Activated naive CD4-positive, alpha-beta T cell treated with anti-CD3 and anti-CD28 coated beads, Interleukin-2, amount 10 ng/mL, durations not matched to agents 7 days and 5 days (primary cell): ENCODE measurements around the gene WEE1.

Experiments
- CTCF ChIA-PET: fragments of 350-600 bp; sonication (Branson Sonifier 250); formaldehyde crosslinking; loops from one replicate; lab custom pipeline; 2021; ENCODE audit warnings: antibody characterized with exemption; lab: Charles Lee
- DNase-seq: peaks from one replicate; pipeline ENCODE4 v3.0.0-alpha.2; 2020
- H3K27ac Mint-ChIP-seq: one replicate; pipeline ENCODE4 v1.8.0; 2021; ENCODE audit warnings: mild to moderate bottlenecking, moderate library complexity, mixed read lengths
- H3K27me3 Mint-ChIP-seq: one replicate; pipeline ENCODE4 v1.8.0; 2021; ENCODE audit warnings: mild to moderate bottlenecking, mixed read lengths
- H3K36me3 Mint-ChIP-seq: one replicate; pipeline ENCODE4 v1.8.0; 2021; ENCODE audit warnings: mixed read lengths
- H3K4me1 Mint-ChIP-seq: one replicate; pipeline ENCODE4 v1.8.0; 2021; ENCODE audit warnings: mixed read lengths
- H3K4me3 Mint-ChIP-seq: one replicate; pipeline ENCODE4 v1.8.0; 2021; ENCODE audit warnings: mild to moderate bottlenecking, moderate library complexity, mixed read lengths
- H3K9me3 Mint-ChIP-seq: one replicate; pipeline ENCODE4 v1.8.0; 2021; ENCODE audit warnings: mixed read lengths

WEE1 gene

GRCh38 chr11:9570313-9571025 is 3.0 kb upstream of the WEE1 start:
- Mint-ChIP-seq H3K4me3 (no peak overlapping the region), H3K27ac (no peak overlapping the region)

GRCh38 chr11:9571071-9571762 is 2.3 kb upstream of the WEE1 start:
- Mint-ChIP-seq H3K36me3 (peaks cover 15% of the 10 kb centered on the region), H3K27me3 (peaks cover 22% of the 10 kb centered on the region), H3K27ac (no peak overlapping the region), H3K4me1 (peaks cover 31% of the 10 kb centered on the region), H3K4me3 (peak overlapping the region; percentile 66), H3K9me3 (no peaks in the 10 kb centered on the region)
- DNase-seq: no peak
- CTCF ChIA-PET: no interaction called here

More at GRCh38 chr11:9570313-9571025, 3.0 kb upstream of the WEE1 start:
- Mint-ChIP-seq H3K27me3 (peaks cover 22% of the 10 kb centered on the region), H3K9me3 (no peaks in the 10 kb centered on the region), H3K36me3 (peaks cover 9% of the 10 kb centered on the region), H3K4me1 (peaks cover 31% of the 10 kb centered on the region)
- CTCF ChIA-PET: no interaction called here
- no peak for DNase-seq

GRCh38 chr11:9571763-9572115 is 1.7 kb upstream of the WEE1 start:
- peak overlapping the region; percentile 25 for H3K27ac Mint-ChIP-seq
- H3K4me3 Mint-ChIP-seq: peak overlapping the region; percentile 66
- H3K4me1 Mint-ChIP-seq: peaks cover 34% of the 10 kb centered on the region
- peaks cover 22% of the 10 kb centered on the region for H3K27me3 Mint-ChIP-seq
- DNase-seq: no peak
- CTCF ChIA-PET: no interaction called here
- H3K9me3 Mint-ChIP-seq: no peaks in the 10 kb centered on the region
- H3K36me3 Mint-ChIP-seq: peaks cover 20% of the 10 kb centered on the region

GRCh38 chr11:9573775-9574621 is 528 bp downstream of the WEE1 start:
- peaks cover 22% of the 10 kb centered on the region for H3K27me3 Mint-ChIP-seq
- DNase-seq: peak; percentile 52
- CTCF ChIA-PET: interaction anchor here (0.7 to 2.7 kb wide), 5 partner anchors 14 to 174 kb away, joined by 3 to 9 read pairs (median 4); no protein-coding TSS in a partner anchor
- H3K36me3 Mint-ChIP-seq: peaks cover 33% of the 10 kb centered on the region
- peak overlapping the region; percentile 93 for H3K4me3 Mint-ChIP-seq
- H3K9me3 Mint-ChIP-seq: no peaks in the 10 kb centered on the region
- peak overlapping the region; percentile 82 for H3K27ac Mint-ChIP-seq
- H3K4me1 Mint-ChIP-seq: peaks cover 49% of the 10 kb centered on the region

GRCh38 chr11:9574622-9575259 is 1.3 kb downstream of the WEE1 start:
- Mint-ChIP-seq H3K27me3 (peaks cover 15% of the 10 kb centered on the region), H3K36me3 (peaks cover 40% of the 10 kb centered on the region), H3K4me3 (peak overlapping the region; percentile 93), H3K4me1 (peaks cover 51% of the 10 kb centered on the region), H3K9me3 (no peaks in the 10 kb centered on the region), H3K27ac (peak overlapping the region; percentile 82)
- DNase-seq: peak; percentile 48
- CTCF ChIA-PET: interaction anchor here (2.0 to 3.1 kb wide), 3 partner anchors 38 to 173 kb away, joined by 9 to 17 read pairs (median 11); no protein-coding TSS in a partner anchor

- DNase-seq: no peak
- Mint-ChIP-seq H3K36me3 (peaks cover 42% of the 10 kb centered on the region), H3K9me3 (no peaks in the 10 kb centered on the region), H3K27ac (peak overlapping the region; percentile 82), H3K4me3 (peak overlapping the region; percentile 93), H3K27me3 (peaks cover 11% of the 10 kb centered on the region), H3K4me1 (peaks cover 52% of the 10 kb centered on the region)
- CTCF ChIA-PET: interaction anchor here (0.8 to 3.1 kb wide), 8 partner anchors 8 to 173 kb away, joined by 3 to 17 read pairs (median 4); no protein-coding TSS in a partner anchor
Measured at GRCh38 chr11:9575260-9576240, 2.1 kb downstream of the WEE1 start.

- DNase-seq: no peak
- H3K27me3 Mint-ChIP-seq: peaks cover 6% of the 10 kb centered on the region
- peaks cover 59% of the 10 kb centered on the region for H3K4me1 Mint-ChIP-seq
- CTCF ChIA-PET: interaction anchor here (0.8 to 3.1 kb wide), 7 partner anchors 11 to 172 kb away, joined by 3 to 17 read pairs (median 4); no protein-coding TSS in a partner anchor
- H3K27ac Mint-ChIP-seq: peak overlapping the region; percentile 34
- peak overlapping the region; percentile 93 for H3K4me3 Mint-ChIP-seq
- no peaks in the 10 kb centered on the region for H3K9me3 Mint-ChIP-seq
- peaks cover 55% of the 10 kb centered on the region for H3K36me3 Mint-ChIP-seq
Measured at GRCh38 chr11:9576701-9577381, 3.4 kb downstream of the WEE1 start.

- H3K4me1 Mint-ChIP-seq: peaks cover 56% of the 10 kb centered on the region
- peak overlapping the region; percentile 75 for H3K27ac Mint-ChIP-seq
- H3K27me3 Mint-ChIP-seq: no peaks in the 10 kb centered on the region
- CTCF ChIA-PET: interaction anchor here (0.8 to 3.1 kb wide), 4 partner anchors 20 to 171 kb away, joined by 3 to 17 read pairs (median 4); no protein-coding TSS in a partner anchor
- peaks cover 60% of the 10 kb centered on the region for H3K36me3 Mint-ChIP-seq
- no peaks in the 10 kb centered on the region for H3K9me3 Mint-ChIP-seq
- peak overlapping the region; percentile 37 for H3K4me3 Mint-ChIP-seq
- no peak for DNase-seq
Measured at GRCh38 chr11:9577556-9577955, 4.1 kb downstream of the WEE1 start.

- H3K27me3 Mint-ChIP-seq: no peaks in the 10 kb centered on the region
- peak overlapping the region; percentile 13 for H3K27ac Mint-ChIP-seq
- H3K4me3 Mint-ChIP-seq: no peak overlapping the region
- no peak for DNase-seq
- H3K4me1 Mint-ChIP-seq: peaks cover 57% of the 10 kb centered on the region
- CTCF ChIA-PET: no interaction called here
- peaks cover 58% of the 10 kb centered on the region for H3K36me3 Mint-ChIP-seq
- H3K9me3 Mint-ChIP-seq: no peaks in the 10 kb centered on the region
Measured at GRCh38 chr11:9580894-9581293, 7.4 kb downstream of the WEE1 start.

- no peak overlapping the region for H3K4me3 Mint-ChIP-seq
- no peak for DNase-seq
- no peaks in the 10 kb centered on the region for H3K27me3 Mint-ChIP-seq
- H3K27ac Mint-ChIP-seq: peak overlapping the region; percentile 61
- no peaks in the 10 kb centered on the region for H3K9me3 Mint-ChIP-seq
- H3K36me3 Mint-ChIP-seq: peaks cover 58% of the 10 kb centered on the region
- CTCF ChIA-PET: interaction anchor here (1.7 kb wide), 1 partner anchor 47 kb away, joined by 5 read pairs; no protein-coding TSS in a partner anchor
- H3K4me1 Mint-ChIP-seq: peaks cover 56% of the 10 kb centered on the region
Measured at GRCh38 chr11:9581556-9582161, 8.2 kb downstream of the WEE1 start.

GRCh38 chr11:9590717-9591116 is 17.2 kb downstream of the WEE1 start:
- CTCF ChIA-PET: interaction anchor here (0.6 to 0.8 kb wide), 2 partner anchors 10 to 639 kb away, joined by 3 to 4 read pairs; no protein-coding TSS in a partner anchor
- Mint-ChIP-seq H3K4me3 (no peak overlapping the region), H3K27ac (no peak overlapping the region), H3K36me3 (peaks cover 39% of the 10 kb centered on the region), H3K27me3 (peaks cover 5% of the 10 kb centered on the region), H3K9me3 (no peaks in the 10 kb centered on the region), H3K4me1 (peaks cover 7% of the 10 kb centered on the region)
- no peak for DNase-seq
